Karpas-422 (cell line): ENCODE measurements around the gene DRC1. TPM values are rescaled to one million over a fixed set of nuclear protein-coding genes. Genes with fewer than 3 reads are reported as not detected.

Experiments used
- DNase-seq: peaks from one replicate; pipeline ENCODE4 v3.0.0-alpha.2; 2015
- H2AFZ ChIP-seq: fragments of 200-600 bp; sonication (generic); 2 replicates; pipeline ENCODE4 v1.6.1; 2014; ENCODE audit warnings: antibody characterized with exemption, low read length, mixed read lengths
- H3K27ac ChIP-seq: fragments of 200-600 bp; sonication (generic); 2 replicates; pipeline ENCODE4 v1.5.1; 2014; ENCODE audit warnings: mild to moderate bottlenecking, low read length, moderate library complexity
- H3K27me3 ChIP-seq: fragments of 200-600 bp; sonication (generic); 2 replicates; pipeline ENCODE4 v1.6.1; 2014; ENCODE audit warnings: low read length, mixed read lengths
- H3K36me3 ChIP-seq: fragments of 200-600 bp; sonication (generic); 2 replicates; pipeline ENCODE4 v1.6.1; 2014; ENCODE audit warnings: low read length, mixed read lengths; ENCODE audit not compliant: insufficient read depth
- H3K4me1 ChIP-seq: fragments of 200-600 bp; sonication (generic); 2 replicates; pipeline ENCODE4 v1.6.1; 2014; ENCODE audit warnings: mild to moderate bottlenecking, low read length, mixed read lengths
- H3K4me2 ChIP-seq: fragments of 200-600 bp; sonication (generic); 2 replicates; pipeline ENCODE4 v1.6.1; 2014; ENCODE audit warnings: low read length, low read depth, mild to moderate bottlenecking; ENCODE audit not compliant: poor library complexity, severe bottlenecking
- H3K4me3 ChIP-seq: fragments of 200-600 bp; sonication (generic); 2 replicates; pipeline ENCODE4 v1.5.1; 2014; ENCODE audit warnings: mild to moderate bottlenecking, antibody characterized with exemption, low read length, mixed read lengths
- H3K79me2 ChIP-seq: fragments of 200-600 bp; sonication (generic); 2 replicates; pipeline ENCODE4 v1.6.1; 2014; ENCODE audit warnings: mild to moderate bottlenecking, low read length, mixed read lengths
- H3K9ac ChIP-seq: fragments of 200-600 bp; sonication (generic); 2 replicates; pipeline ENCODE4 v1.6.0; 2014; ENCODE audit warnings: low read length
- H3K9me2 ChIP-seq: fragments of 200-600 bp; sonication (generic), shearing (Covaris generic); replicated peaks from 2 replicates; pipeline ENCODE4 v1.6.0; 2014; ENCODE audit warnings: mild to moderate bottlenecking, low read length, moderate library complexity; ENCODE audit not compliant: insufficient read depth
- H3K9me3 ChIP-seq: fragments of 300-700, 200-600 bp; sonication (generic); 2 replicates; pipeline ENCODE4 v1.6.1; 2014; ENCODE audit warnings: low read length, mixed read lengths
- H4K20me1 ChIP-seq: fragments of 200-600 bp; sonication (generic); 2 replicates; pipeline ENCODE4 v1.6.1; 2014; ENCODE audit warnings: mild to moderate bottlenecking, antibody characterized with exemption, low read length, low read depth; ENCODE audit not compliant: insufficient read depth
- total RNA-seq: library from RNA; depleted of rRNA; stranded (reverse); fragments of >200 nt; shearing (Covaris generic); gene quantifications from 2 replicates; pipeline ENCODE4 v1.2.3, GENCODE V29; 2014; ENCODE audit warnings: low replicate concordance

DRC1 gene
- total RNA-seq, 1 experiment from 2014 or later = not detected

GRCh38 chr2:26451700-26452099 lies 50.0 kb downstream of the DRC1 start:
- H3K27ac ChIP-seq = no peak overlapping the region
- H3K27me3 ChIP-seq = no peaks in the 10 kb centered on the region
- no peak overlapping the region for H3K9ac ChIP-seq
- H3K9me3 ChIP-seq = no peaks in the 10 kb centered on the region
- H3K4me2 ChIP-seq = no peak overlapping the region
- no peak for DNase-seq
- H3K4me3 ChIP-seq = no peak overlapping the region
- no peak overlapping the region for H2AFZ ChIP-seq
- no peaks in the 10 kb centered on the region for H3K36me3 ChIP-seq
- no peaks in the 10 kb centered on the region for H4K20me1 ChIP-seq
- no peaks in the 10 kb centered on the region for H3K79me2 ChIP-seq
- H3K4me1 ChIP-seq = no peaks in the 10 kb centered on the region
- no peaks in the 10 kb centered on the region for H3K9me2 ChIP-seq

GRCh38 chr2:26453421-26454329 lies 52.0 kb downstream of the DRC1 start:
- no peak overlapping the region for H3K9ac ChIP-seq

GRCh38 chr2:26454561-26455001 lies 52.9 kb downstream of the DRC1 start:
- H3K27me3 ChIP-seq = no peaks in the 10 kb centered on the region
- no peak for DNase-seq
- H3K4me3 ChIP-seq = no peak overlapping the region
- H3K4me1 ChIP-seq = no peaks in the 10 kb centered on the region
- H4K20me1 ChIP-seq = no peaks in the 10 kb centered on the region
- no peaks in the 10 kb centered on the region for H3K9me3 ChIP-seq
- no peaks in the 10 kb centered on the region for H3K79me2 ChIP-seq
- no peaks in the 10 kb centered on the region for H3K36me3 ChIP-seq
- no peak overlapping the region for H3K9ac ChIP-seq
- no peaks in the 10 kb centered on the region for H3K9me2 ChIP-seq
- no peak overlapping the region for H2AFZ ChIP-seq
- no peak overlapping the region for H3K27ac ChIP-seq
- H3K4me2 ChIP-seq = no peak overlapping the region

More at GRCh38 chr2:26453421-26454329, 52.0 kb downstream of the DRC1 start:
- H3K36me3 ChIP-seq = no peaks in the 10 kb centered on the region
- H3K9me3 ChIP-seq = no peaks in the 10 kb centered on the region
- DNase-seq = no peak
- H3K4me2 ChIP-seq = no peak overlapping the region
- no peaks in the 10 kb centered on the region for H3K27me3 ChIP-seq
- H3K27ac ChIP-seq = no peak overlapping the region
- no peaks in the 10 kb centered on the region for H4K20me1 ChIP-seq
- H3K9me2 ChIP-seq = no peaks in the 10 kb centered on the region
- no peak overlapping the region for H2AFZ ChIP-seq
- H3K4me1 ChIP-seq = no peaks in the 10 kb centered on the region
- H3K79me2 ChIP-seq = no peaks in the 10 kb centered on the region
- no peak overlapping the region for H3K4me3 ChIP-seq

- Histone ChIP-seq H3K9me3 (no peaks in the 10 kb centered on the region), H3K27ac (no peak overlapping the region), H3K9me2 (no peaks in the 10 kb centered on the region), H2AFZ (no peak overlapping the region), H3K4me2 (no peak overlapping the region), H3K9ac (no peak overlapping the region), H3K36me3 (no peaks in the 10 kb centered on the region), H3K4me1 (no peaks in the 10 kb centered on the region), H4K20me1 (no peaks in the 10 kb centered on the region), H3K27me3 (no peaks in the 10 kb centered on the region), H3K79me2 (no peaks in the 10 kb centered on the region), H3K4me3 (no peak overlapping the region)
- DNase-seq = no peak
Measured at GRCh38 chr2:26455037-26455669, 53.4 kb downstream of the DRC1 start.

GRCh38 chr2:26455670-26456439 lies 54.1 kb downstream of the DRC1 start:
- no peak for DNase-seq
- H3K27me3 ChIP-seq = no peaks in the 10 kb centered on the region
- H3K4me2 ChIP-seq = no peak overlapping the region
- H3K9me3 ChIP-seq = no peaks in the 10 kb centered on the region
- no peaks in the 10 kb centered on the region for H4K20me1 ChIP-seq
- H3K27ac ChIP-seq = no peak overlapping the region
- no peaks in the 10 kb centered on the region for H3K9me2 ChIP-seq
- H3K4me1 ChIP-seq = no peaks in the 10 kb centered on the region
- no peaks in the 10 kb centered on the region for H3K79me2 ChIP-seq
- no peak overlapping the region for H3K4me3 ChIP-seq
- no peaks in the 10 kb centered on the region for H3K36me3 ChIP-seq
- H3K9ac ChIP-seq = no peak overlapping the region
- H2AFZ ChIP-seq = no peak overlapping the region

GRCh38 chr2:26456440-26457250 lies 54.9 kb downstream of the DRC1 start:
- no peaks in the 10 kb centered on the region for H4K20me1 ChIP-seq
- H3K79me2 ChIP-seq = no peaks in the 10 kb centered on the region
- H2AFZ ChIP-seq = no peak overlapping the region
- no peaks in the 10 kb centered on the region for H3K9me2 ChIP-seq
- no peaks in the 10 kb centered on the region for H3K9me3 ChIP-seq
- H3K27ac ChIP-seq = no peak overlapping the region
- H3K4me3 ChIP-seq = no peak overlapping the region
- no peak overlapping the region for H3K4me2 ChIP-seq
- H3K36me3 ChIP-seq = no peaks in the 10 kb centered on the region
- DNase-seq = no peak
- no peak overlapping the region for H3K9ac ChIP-seq
- no peaks in the 10 kb centered on the region for H3K4me1 ChIP-seq
- no peaks in the 10 kb centered on the region for H3K27me3 ChIP-seq

- no peak for DNase-seq
- no peaks in the 10 kb centered on the region for H3K79me2 ChIP-seq
- H3K9me2 ChIP-seq = no peaks in the 10 kb centered on the region
- no peaks in the 10 kb centered on the region for H3K36me3 ChIP-seq
- H3K27ac ChIP-seq = no peak overlapping the region
- no peak overlapping the region for H3K4me3 ChIP-seq
- H4K20me1 ChIP-seq = no peaks in the 10 kb centered on the region
- H3K4me1 ChIP-seq = no peaks in the 10 kb centered on the region
- H3K4me2 ChIP-seq = no peak overlapping the region
- no peaks in the 10 kb centered on the region for H3K27me3 ChIP-seq
- H3K9me3 ChIP-seq = no peaks in the 10 kb centered on the region
- H3K9ac ChIP-seq = no peak overlapping the region
- H2AFZ ChIP-seq = no peak overlapping the region
Measured at GRCh38 chr2:26457251-26457666, 55.5 kb downstream of the DRC1 start.
